Keratinocyte (primary cell): ENCODE measurements around the gene C11orf58.

Source experiments
- EZH2 ChIP-seq: IDR thresholded peaks from one replicate; pipeline ENCODE4 v1.6.1; 2012; ENCODE audit warnings: inconsistent platforms, mild to moderate bottlenecking, low read length, moderate library complexity
- TF ChIP-seq, protein P1 (sequence below), 3 experiments: IDR thresholded peaks in 1 of 3; conservative IDR thresholded peaks in 1 of 3; optimal IDR thresholded peaks in 1 of 3; 2 replicates in 2 of 3; 3 replicates in 1 of 3; pipeline versions ENCODE3 to v1.5.1; 2011; ENCODE audit warnings: low read length in 3 of 3, mild to moderate bottlenecking in 3 of 3, moderate library complexity in 2 of 3, control low read depth in 1 of 3, inconsistent platforms in 1 of 3; ENCODE audit not compliant: insufficient read depth in 2 of 3; ENCODE audit errors: extremely low read depth in 1 of 3

DNA sequence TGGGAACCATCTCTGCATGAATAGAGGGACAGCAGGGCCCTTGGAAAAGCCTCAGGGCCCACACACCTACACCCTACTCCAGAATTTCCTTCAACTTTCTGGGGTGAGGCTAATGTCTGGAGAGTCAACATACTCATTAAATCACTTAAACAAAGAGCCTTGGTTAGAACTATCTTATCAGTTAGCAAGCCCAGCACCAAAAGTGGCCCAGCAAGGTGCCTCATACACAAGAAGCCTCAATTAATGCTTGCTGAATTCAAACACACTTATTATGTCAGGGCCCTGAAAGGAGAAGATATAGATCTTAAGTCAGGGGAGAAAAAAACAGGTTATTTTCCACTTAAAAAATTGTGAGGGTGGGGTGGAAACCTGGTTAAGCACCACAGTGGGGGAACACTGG, 61.4 kb downstream of the C11orf58 start:
- TF ChIP-seq, protein P1, sequence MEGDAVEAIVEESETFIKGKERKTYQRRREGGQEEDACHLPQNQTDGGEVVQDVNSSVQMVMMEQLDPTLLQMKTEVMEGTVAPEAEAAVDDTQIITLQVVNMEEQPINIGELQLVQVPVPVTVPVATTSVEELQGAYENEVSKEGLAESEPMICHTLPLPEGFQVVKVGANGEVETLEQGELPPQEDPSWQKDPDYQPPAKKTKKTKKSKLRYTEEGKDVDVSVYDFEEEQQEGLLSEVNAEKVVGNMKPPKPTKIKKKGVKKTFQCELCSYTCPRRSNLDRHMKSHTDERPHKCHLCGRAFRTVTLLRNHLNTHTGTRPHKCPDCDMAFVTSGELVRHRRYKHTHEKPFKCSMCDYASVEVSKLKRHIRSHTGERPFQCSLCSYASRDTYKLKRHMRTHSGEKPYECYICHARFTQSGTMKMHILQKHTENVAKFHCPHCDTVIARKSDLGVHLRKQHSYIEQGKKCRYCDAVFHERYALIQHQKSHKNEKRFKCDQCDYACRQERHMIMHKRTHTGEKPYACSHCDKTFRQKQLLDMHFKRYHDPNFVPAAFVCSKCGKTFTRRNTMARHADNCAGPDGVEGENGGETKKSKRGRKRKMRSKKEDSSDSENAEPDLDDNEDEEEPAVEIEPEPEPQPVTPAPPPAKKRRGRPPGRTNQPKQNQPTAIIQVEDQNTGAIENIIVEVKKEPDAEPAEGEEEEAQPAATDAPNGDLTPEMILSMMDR (optimal IDR thresholded peaks at IDR 0.05 in 1 of 3, IDR thresholded peaks at IDR 0.05 in 1 of 3, conservative IDR thresholded peaks at IDR 0.05 in 1 of 3; ENCODE audit: extremely low read depth in 1 of 3, insufficient read depth in 2 of 3, low read length in 3 of 3): no peak
- TF ChIP-seq EZH2: no peak
